ENCODE data around the gene PDK2.

- TF ChIP-seq, protein P1, sequence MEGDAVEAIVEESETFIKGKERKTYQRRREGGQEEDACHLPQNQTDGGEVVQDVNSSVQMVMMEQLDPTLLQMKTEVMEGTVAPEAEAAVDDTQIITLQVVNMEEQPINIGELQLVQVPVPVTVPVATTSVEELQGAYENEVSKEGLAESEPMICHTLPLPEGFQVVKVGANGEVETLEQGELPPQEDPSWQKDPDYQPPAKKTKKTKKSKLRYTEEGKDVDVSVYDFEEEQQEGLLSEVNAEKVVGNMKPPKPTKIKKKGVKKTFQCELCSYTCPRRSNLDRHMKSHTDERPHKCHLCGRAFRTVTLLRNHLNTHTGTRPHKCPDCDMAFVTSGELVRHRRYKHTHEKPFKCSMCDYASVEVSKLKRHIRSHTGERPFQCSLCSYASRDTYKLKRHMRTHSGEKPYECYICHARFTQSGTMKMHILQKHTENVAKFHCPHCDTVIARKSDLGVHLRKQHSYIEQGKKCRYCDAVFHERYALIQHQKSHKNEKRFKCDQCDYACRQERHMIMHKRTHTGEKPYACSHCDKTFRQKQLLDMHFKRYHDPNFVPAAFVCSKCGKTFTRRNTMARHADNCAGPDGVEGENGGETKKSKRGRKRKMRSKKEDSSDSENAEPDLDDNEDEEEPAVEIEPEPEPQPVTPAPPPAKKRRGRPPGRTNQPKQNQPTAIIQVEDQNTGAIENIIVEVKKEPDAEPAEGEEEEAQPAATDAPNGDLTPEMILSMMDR (IDR thresholded peaks at IDR 0.05; ENCODE audit: insufficient read depth, low read length, poor library complexity, severe bottlenecking): no peak
- TF ChIP-seq EZH2phosphoT487 (conservative IDR thresholded peaks at IDR 0.05; ENCODE audit: low read length): no peak
Observed at GRCh38 chr17:50090071-50090470, 5.1 kb upstream of the PDK2 start.
